ENCODE results near the gene NACC2. TPM values are rescaled to one million over a fixed set of nuclear protein-coding genes. Genes with fewer than 3 reads are reported as not detected.

The NACC2 gene
- total and polyA plus RNA-seq, 2 experiments from 2014 or later: 3.8 to 20.8 TPM

DNA sequence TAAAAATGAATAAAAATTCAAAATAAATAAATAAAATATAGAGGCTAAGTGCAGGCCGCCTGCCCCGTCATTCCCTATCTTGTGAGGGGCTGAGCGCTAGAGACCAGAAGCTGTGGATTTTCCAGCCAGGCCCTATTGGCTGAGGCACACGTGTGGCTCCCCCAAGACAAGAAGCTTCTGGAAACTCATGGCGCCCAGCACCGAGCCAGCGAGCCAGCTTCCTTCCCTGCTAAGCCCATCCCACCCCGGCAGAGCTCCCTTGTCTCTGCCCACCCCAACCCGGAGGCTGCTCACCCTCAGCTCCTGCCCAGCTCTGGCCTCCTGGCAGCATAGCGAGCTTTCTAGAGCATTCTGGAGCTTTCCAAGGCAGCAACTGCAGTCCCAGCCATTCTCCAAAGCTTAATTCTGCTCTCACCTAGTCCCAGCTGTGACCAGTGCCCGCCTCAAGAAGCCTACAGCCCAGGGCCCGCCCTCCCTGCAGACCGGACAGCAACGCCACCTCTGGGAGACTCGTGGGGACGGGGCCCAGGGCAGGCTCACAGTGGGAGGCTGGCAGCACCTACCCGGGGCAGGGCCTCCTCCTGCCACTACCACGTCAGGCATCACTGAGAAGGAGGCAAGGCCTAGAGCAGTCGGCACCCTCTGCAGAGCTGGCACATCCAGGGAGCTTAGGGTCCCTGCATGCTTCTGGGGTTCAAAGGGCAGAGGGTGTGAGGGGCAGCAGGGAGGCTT, 46.8 kb upstream of the NACC2 start:
- no peak for DNase-seq (ENCODE audit: low spot score)
- H3K36me3 Mint-ChIP-seq (ENCODE audit: low read depth): no peaks in the 10 kb centered on the region

More for the DNA sequence above, 46.8 kb upstream of the NACC2 start:
- no peak overlapping the region for H3K4me3 ChIP-seq
- peaks cover 12% of the 10 kb centered on the region for H3K4me1 Mint-ChIP-seq
- TF ChIP-seq STAT1 (IDR thresholded peaks at IDR 0.05; ENCODE audit: unreplicated experiment) (no peak), CREB1 (CRISPR knock-in tag; IDR thresholded peaks at IDR 0.05; ENCODE audit: low read depth) (no peak), EZH2 (IDR thresholded peaks at IDR 0.05; ENCODE audit: low read depth, unreplicated experiment) (no peak)
- TF ChIP-seq, protein P1, sequence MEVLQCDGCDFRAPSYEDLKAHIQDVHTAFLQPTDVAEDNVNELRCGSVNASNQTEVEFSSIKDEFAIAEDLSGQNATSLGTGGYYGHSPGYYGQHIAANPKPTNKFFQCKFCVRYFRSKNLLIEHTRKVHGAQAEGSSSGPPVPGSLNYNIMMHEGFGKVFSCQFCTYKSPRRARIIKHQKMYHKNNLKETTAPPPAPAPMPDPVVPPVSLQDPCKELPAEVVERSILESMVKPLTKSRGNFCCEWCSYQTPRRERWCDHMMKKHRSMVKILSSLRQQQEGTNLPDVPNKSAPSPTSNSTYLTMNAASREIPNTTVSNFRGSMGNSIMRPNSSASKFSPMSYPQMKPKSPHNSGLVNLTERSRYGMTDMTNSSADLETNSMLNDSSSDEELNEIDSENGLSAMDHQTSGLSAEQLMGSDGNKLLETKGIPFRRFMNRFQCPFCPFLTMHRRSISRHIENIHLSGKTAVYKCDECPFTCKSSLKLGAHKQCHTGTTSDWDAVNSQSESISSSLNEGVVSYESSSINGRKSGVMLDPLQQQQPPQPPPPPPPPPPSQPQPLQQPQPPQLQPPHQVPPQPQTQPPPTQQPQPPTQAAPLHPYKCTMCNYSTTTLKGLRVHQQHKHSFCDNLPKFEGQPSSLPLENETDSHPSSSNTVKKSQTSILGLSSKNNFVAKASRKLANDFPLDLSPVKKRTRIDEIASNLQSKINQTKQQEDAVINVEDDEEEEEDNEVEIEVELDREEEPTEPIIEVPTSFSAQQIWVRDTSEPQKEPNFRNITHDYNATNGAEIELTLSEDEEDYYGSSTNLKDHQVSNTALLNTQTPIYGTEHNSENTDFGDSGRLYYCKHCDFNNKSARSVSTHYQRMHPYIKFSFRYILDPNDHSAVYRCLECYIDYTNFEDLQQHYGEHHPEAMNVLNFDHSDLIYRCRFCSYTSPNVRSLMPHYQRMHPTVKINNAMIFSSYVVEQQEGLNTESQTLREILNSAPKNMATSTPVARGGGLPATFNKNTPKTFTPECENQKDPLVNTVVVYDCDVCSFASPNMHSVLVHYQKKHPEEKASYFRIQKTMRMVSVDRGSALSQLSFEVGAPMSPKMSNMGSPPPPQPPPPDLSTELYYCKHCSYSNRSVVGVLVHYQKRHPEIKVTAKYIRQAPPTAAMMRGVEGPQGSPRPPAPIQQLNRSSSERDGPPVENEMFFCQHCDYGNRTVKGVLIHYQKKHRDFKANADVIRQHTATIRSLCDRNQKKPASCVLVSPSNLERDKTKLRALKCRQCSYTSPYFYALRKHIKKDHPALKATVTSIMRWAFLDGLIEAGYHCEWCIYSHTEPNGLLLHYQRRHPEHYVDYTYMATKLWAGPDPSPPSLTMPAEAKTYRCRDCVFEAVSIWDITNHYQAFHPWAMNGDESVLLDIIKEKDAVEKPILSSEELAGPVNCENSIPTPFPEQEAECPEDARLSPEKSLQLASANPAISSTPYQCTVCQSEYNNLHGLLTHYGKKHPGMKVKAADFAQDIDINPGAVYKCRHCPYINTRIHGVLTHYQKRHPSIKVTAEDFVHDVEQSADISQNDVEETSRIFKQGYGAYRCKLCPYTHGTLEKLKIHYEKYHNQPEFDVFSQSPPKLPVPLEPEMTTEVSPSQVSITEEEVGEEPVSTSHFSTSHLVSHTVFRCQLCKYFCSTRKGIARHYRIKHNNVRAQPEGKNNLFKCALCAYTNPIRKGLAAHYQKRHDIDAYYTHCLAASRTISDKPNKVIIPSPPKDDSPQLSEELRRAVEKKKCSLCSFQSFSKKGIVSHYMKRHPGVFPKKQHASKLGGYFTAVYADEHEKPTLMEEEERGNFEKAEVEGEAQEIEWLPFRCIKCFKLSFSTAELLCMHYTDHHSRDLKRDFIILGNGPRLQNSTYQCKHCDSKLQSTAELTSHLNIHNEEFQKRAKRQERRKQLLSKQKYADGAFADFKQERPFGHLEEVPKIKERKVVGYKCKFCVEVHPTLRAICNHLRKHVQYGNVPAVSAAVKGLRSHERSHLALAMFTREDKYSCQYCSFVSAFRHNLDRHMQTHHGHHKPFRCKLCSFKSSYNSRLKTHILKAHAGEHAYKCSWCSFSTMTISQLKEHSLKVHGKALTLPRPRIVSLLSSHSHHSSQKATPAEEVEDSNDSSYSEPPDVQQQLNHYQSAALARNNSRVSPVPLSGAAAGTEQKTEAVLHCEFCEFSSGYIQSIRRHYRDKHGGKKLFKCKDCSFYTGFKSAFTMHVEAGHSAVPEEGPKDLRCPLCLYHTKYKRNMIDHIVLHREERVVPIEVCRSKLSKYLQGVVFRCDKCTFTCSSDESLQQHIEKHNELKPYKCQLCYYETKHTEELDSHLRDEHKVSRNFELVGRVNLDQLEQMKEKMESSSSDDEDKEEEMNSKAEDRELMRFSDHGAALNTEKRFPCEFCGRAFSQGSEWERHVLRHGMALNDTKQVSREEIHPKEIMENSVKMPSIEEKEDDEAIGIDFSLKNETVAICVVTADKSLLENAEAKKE (CRISPR knock-in tag; IDR thresholded peaks at IDR 0.05): no peak
- TF ChIP-seq, protein P2, sequence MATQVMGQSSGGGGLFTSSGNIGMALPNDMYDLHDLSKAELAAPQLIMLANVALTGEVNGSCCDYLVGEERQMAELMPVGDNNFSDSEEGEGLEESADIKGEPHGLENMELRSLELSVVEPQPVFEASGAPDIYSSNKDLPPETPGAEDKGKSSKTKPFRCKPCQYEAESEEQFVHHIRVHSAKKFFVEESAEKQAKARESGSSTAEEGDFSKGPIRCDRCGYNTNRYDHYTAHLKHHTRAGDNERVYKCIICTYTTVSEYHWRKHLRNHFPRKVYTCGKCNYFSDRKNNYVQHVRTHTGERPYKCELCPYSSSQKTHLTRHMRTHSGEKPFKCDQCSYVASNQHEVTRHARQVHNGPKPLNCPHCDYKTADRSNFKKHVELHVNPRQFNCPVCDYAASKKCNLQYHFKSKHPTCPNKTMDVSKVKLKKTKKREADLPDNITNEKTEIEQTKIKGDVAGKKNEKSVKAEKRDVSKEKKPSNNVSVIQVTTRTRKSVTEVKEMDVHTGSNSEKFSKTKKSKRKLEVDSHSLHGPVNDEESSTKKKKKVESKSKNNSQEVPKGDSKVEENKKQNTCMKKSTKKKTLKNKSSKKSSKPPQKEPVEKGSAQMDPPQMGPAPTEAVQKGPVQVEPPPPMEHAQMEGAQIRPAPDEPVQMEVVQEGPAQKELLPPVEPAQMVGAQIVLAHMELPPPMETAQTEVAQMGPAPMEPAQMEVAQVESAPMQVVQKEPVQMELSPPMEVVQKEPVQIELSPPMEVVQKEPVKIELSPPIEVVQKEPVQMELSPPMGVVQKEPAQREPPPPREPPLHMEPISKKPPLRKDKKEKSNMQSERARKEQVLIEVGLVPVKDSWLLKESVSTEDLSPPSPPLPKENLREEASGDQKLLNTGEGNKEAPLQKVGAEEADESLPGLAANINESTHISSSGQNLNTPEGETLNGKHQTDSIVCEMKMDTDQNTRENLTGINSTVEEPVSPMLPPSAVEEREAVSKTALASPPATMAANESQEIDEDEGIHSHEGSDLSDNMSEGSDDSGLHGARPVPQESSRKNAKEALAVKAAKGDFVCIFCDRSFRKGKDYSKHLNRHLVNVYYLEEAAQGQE (IDR thresholded peaks at IDR 0.05; ENCODE audit: unreplicated experiment): no peak
- no peaks in the 10 kb centered on the region for H3F3A ChIP-seq (replicated peaks; ENCODE audit: low read depth)
- H3K27me3 Mint-ChIP-seq (ENCODE audit: insufficient read depth, low read depth, poor library complexity): peaks cover 6% of the 10 kb centered on the region
- no peaks in the 10 kb centered on the region for H4K20me1 ChIP-seq (replicated peaks; ENCODE audit: insufficient read depth)
- ATAC-seq: no peak
- no peaks in the 10 kb centered on the region for H3K79me2 ChIP-seq (replicated peaks; ENCODE audit: insufficient read depth)
- peaks cover 15% of the 10 kb centered on the region for H3K4me1 ChIP-seq (ENCODE audit: insufficient read depth)
- H3K27me3 ChIP-seq (ENCODE audit: insufficient read depth): no peaks in the 10 kb centered on the region
- peak overlapping the region; percentile 76; the same call in 1 of the 2 replicates for H2AFZ ChIP-seq
- H3K9me2 ChIP-seq (ENCODE audit: insufficient read depth): no peaks in the 10 kb centered on the region
- H3K4me2 ChIP-seq: peak overlapping the region; percentile 72; the same call in 1 of the 2 replicates
- no peak overlapping the region for H3K4me3 Mint-ChIP-seq
- no peaks in the 10 kb centered on the region for H3K36me3 ChIP-seq (ENCODE audit: insufficient read depth)
- H3K27ac Mint-ChIP-seq: no peak overlapping the region
- H3K27ac ChIP-seq (ENCODE audit: low read depth): no peak overlapping the region
- no peaks in the 10 kb centered on the region; the same call in 2 of the 3 replicates for H3K9me3 Mint-ChIP-seq
